NCI-H1930 (cell line): ENCODE measurements around the gene PRPSAP1.
"Not testable (repeated sequence)": the region's sequence is repeated elsewhere in the genome, so short reads cannot be mapped to it uniquely, and the experiment has no call there.

Experiments
- DNase-seq, 2 experiments: peaks; one replicate each; lab custom pipeline; 2025; lab: John Stamatoyannopoulos, UW

PRPSAP1 gene

GRCh38 chr17:76277300-76278267 lies 76.1 kb downstream of the PRPSAP1 start:
- no peak for DNase-seq

GRCh38 chr17:76276461-76277299 lies 77.0 kb downstream of the PRPSAP1 start:
- DNase-seq, result no peak

- DNase-seq, result no peak
Observed at GRCh38 chr17:76276069-76276431, 77.7 kb downstream of the PRPSAP1 start.

- no peak for DNase-seq
Observed at GRCh38 chr17:76275382-76276068, 78.2 kb downstream of the PRPSAP1 start.

- no peak for DNase-seq
Observed at GRCh38 chr17:76274112-76274956, 79.4 kb downstream of the PRPSAP1 start.

- DNase-seq, result no peak
Observed at GRCh38 chr17:76273445-76274111, 80.1 kb downstream of the PRPSAP1 start.

- DNase-seq, result no peak
Observed at GRCh38 chr17:76272541-76273444, 80.9 kb downstream of the PRPSAP1 start.

GRCh38 chr17:76271669-76272540 lies 81.8 kb downstream of the PRPSAP1 start:
- DNase-seq, result no peak

GRCh38 chr17:76270770-76271668 lies 82.7 kb downstream of the PRPSAP1 start:
- DNase-seq, result no peak

GRCh38 chr17:76270127-76270592 lies 83.6 kb downstream of the PRPSAP1 start:
- DNase-seq, result no peak

- DNase-seq, result no peak
Observed at GRCh38 chr17:76268991-76269981, 84.4 kb downstream of the PRPSAP1 start.

- no peak for DNase-seq
Observed at GRCh38 chr17:76268015-76268749, 85.5 kb downstream of the PRPSAP1 start.

- not testable (repeated sequence) for DNase-seq
Observed at GRCh38 chr17:76267581-76268001, 86.1 kb downstream of the PRPSAP1 start.

GRCh38 chr17:76267051-76267576 lies 86.6 kb downstream of the PRPSAP1 start:
- no peak for DNase-seq

- no peak for DNase-seq
Observed at GRCh38 chr17:76266244-76266938, 87.3 kb downstream of the PRPSAP1 start.
